OCI-LY3 (cell line): ENCODE measurements around the gene KRTDAP.

Experiments
- EZH2phosphoT487 ChIP-seq: fragments of 200-600 bp; shearing (Covaris generic); IDR thresholded peaks from 2 replicates; pipeline ENCODE4 v1.6.1; 2018; ENCODE audit warnings: antibody characterized with exemption, mixed run types, low read depth
- TF ChIP-seq, protein P1 (sequence below): fragments of 200-600, 300-600 bp; sonication (generic); IDR thresholded peaks from 2 replicates; pipeline ENCODE4 v1.5.1; 2014; ENCODE audit warnings: antibody characterized with exemption, low read length, low read depth

DNA sequence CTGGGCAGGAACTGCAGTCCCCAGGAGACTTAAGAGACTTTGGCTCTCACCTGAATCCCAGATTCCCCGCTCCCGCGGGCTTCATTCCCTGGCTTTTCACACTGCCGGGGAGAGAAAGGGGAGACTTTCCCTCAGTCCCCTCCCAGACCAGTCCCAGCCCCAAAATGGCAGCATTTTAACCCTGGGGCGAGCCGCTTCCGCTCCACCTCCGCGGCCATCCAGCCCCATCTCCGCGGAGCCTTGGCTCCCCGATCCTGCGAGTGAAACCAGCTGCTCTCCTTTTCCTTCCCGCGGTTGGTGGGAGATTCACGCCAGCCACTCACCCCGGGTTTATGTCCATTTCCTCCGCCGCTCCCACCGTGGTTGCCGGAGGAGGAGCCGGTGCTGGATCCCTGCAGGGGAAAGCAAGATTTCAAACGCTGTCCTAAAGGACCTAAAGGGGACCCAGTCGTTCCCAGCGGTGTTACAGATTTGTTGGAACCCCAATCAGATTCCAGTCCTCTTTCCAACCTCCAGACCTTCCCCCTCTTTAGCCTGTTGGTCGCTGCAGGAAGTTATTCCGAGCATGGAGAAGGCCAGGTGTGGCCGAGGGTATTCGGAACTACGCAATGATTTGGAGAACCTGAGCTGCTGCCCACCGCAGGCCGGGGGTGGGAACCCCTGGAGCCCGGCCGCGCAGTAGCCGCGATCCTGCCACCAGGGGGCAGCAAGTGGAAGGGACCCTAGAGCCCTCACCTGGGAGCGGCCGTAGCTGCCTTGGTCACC is 19.8 kb upstream of the KRTDAP start:
- TF ChIP-seq, protein P1, sequence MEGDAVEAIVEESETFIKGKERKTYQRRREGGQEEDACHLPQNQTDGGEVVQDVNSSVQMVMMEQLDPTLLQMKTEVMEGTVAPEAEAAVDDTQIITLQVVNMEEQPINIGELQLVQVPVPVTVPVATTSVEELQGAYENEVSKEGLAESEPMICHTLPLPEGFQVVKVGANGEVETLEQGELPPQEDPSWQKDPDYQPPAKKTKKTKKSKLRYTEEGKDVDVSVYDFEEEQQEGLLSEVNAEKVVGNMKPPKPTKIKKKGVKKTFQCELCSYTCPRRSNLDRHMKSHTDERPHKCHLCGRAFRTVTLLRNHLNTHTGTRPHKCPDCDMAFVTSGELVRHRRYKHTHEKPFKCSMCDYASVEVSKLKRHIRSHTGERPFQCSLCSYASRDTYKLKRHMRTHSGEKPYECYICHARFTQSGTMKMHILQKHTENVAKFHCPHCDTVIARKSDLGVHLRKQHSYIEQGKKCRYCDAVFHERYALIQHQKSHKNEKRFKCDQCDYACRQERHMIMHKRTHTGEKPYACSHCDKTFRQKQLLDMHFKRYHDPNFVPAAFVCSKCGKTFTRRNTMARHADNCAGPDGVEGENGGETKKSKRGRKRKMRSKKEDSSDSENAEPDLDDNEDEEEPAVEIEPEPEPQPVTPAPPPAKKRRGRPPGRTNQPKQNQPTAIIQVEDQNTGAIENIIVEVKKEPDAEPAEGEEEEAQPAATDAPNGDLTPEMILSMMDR = peak; percentile 98
- TF ChIP-seq EZH2phosphoT487 = no peak
